Upper lobe of left lung (tissue), 4 donors: ENCODE results near the gene GGNBP2.

Experiments
- CTCF ChIP-seq, 6 experiments: fragments of 450-650 bp in 4 of 6; fragments of 200-600 bp in 2 of 6; sonication (generic) in 2 of 6; IDR thresholded peaks; one replicate each; pipeline ENCODE4 v1.5.1; 2016 to 2019; ENCODE audit warnings: antibody characterized with exemption in 6 of 6
- EP300 ChIP-seq, 4 donors: sonication (generic); formaldehyde crosslinking; IDR thresholded peaks; one replicate each; pipeline ENCODE4 v1.5.1; 2017; ENCODE audit warnings: antibody characterized with exemption in 4 of 4, control low read depth in 2 of 4
- POLR2A ChIP-seq, 4 donors: fragments of 450-650 bp; IDR thresholded peaks; one replicate each; pipeline ENCODE4 v1.5.1; 2016 to 2017; ENCODE audit warnings: antibody characterized with exemption in 4 of 4, mild to moderate bottlenecking in 2 of 4
- POLR2AphosphoS5 ChIP-seq, 2 donors: sonication (generic); formaldehyde crosslinking; IDR thresholded peaks; one replicate each; pipeline ENCODE4 v1.5.1; 2017; ENCODE audit warnings: antibody characterized with exemption in 2 of 2

GRCh38 chr17:36627101-36627500 is 82.4 kb downstream of the GGNBP2 start:
- no peak for TF ChIP-seq CTCF (IDR thresholded peaks at IDR 0.05)
- no peak for TF ChIP-seq POLR2A (IDR thresholded peaks at IDR 0.05)
- TF ChIP-seq POLR2AphosphoS5 (IDR thresholded peaks at IDR 0.05) = no peak
- no peak for TF ChIP-seq EP300 (IDR thresholded peaks at IDR 0.05)
